Stromal cell of bone marrow (primary cell): ENCODE results near the gene DEPDC7.

ENCODE experiments used
- DNase-seq: peaks from one replicate; pipeline ENCODE4 v3.0.0-alpha.2; 2012; ENCODE audit warnings: low read depth

DEPDC7 gene

DNA sequence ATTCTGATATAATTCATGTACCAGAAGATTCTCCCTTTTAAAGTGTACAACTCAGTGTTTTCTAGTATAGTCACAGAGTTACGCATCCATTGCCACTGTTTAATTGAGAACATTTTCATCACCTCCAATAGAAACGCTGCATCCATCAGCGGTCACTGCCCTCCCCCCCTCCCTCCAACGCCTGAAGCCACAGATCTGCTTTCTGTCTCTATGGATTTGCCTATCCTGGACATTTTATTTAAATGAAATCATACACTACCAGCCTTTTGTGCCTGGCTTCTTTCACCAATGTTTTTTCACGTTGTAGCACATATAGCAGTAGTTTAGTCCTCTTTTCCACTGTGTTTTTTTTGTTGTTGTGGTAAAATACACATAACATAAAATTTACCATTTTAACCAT is 46.5 kb downstream of the DEPDC7 start:
- DNase-seq = no peak

DNA sequence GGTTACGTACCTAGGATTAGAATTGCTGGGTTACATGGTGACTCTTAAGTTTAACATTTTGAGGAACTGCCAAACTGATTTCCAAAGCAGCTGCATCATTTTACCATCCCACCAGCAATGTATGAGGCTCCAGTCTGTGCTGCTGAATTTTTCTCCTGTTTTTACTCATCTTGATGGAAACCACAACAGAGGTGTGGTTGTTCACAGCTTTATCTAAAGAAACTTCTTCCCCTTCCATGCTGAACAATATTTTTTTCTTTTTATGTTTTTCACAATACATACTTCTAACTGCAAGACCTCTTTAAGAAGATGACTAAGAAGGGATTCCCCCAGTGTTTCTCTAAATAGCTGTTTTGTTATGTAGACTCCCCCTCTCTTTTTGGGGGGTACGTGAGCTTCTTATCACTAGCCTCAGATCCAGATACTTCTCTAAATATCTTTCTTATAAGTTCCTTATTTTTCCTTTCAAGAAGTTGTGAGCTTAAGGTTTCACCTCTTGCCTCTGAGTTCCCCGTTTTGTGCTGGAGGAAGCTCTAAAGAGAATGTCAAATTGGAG is 47.7 kb downstream of the DEPDC7 start:
- peak; percentile 31 for DNase-seq

GRCh38 chr11:33064033-33064825 is 48.6 kb downstream of the DEPDC7 start:
- DNase-seq = peak; percentile 25

DNA sequence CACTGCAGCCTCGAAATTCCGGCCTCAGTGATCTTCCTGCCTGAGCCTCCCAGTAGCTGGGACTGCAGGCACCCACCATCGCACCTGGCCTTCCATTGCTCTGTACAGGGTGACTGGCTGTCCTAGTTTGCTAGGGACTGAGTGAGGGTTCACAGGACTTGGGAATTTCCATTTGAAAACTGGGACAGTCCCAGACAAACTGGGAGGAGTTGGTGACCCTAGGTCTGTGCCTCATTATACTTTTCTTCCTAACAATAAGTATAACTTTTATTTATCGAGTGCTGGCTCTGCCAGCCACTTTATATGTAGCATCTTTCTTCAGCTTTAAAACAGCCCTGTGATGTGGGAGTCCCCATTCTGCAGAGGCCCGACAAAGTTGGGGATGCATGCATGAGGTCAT is 49.2 kb downstream of the DEPDC7 start:
- DNase-seq = no peak

DNA sequence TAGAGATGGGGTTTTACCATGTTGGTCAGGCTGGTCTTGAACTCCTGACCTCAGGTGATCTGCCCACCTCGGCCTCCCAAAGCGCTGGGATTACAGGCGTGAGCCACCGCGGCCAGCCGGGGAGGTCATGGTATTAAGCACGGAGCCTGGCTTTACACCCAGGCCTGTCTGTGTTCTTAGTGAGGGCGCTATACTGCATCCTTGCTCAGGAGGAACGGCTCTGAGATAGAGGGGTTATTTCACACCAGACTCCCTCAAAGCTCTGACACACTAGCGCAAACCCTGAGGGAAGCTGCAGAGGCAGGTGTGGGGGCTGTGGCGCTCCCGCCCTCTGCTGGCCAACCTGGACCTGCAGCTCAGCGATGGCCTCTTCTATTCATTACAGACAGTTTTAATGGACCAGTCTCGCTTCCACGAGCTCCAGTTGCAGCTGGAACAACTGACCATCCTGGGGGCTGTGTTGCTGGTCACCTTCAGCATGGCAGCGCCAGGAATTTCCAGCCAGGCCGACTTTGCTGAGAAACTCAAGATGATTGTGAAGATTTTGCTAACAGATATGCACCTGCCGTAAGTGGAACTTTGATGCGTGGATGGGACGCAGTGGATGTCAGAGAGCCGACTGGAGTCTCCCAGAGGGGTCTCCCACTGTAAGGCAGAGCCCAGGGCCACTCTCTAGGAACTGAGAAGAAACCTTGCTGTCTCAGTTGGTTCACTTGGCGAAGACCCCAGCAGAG is 49.9 kb downstream of the DEPDC7 start:
- no peak for DNase-seq

GRCh38 chr11:33067294-33067693 is 51.6 kb downstream of the DEPDC7 start:
- DNase-seq = no peak

GRCh38 chr11:33068611-33069340 is 53.1 kb downstream of the DEPDC7 start:
- DNase-seq = no peak

DNA sequence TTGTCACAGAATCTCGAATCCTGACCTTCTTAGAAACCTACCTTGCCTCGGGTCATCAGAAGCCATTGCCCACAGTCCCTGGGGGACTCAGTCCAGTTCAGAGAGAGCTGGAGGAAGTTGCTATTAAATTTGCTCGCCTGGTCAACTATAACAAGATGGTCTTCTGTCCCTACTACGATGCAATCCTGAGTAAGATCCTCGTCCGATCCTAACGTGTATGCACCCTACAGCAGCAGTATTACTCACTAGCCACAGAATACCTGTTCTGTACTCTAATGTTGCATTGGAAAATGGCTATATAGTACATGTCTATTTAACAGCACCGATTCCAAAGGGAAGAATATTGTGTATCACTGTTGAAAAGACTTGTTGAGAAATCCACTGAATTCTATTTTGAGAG is 56.8 kb downstream of the DEPDC7 start:
- no peak for DNase-seq
